Fibroblast of mammary gland (primary cell): Measurements from ENCODE around the gene FBH1.

Experiments
- DNase-seq: peaks from one replicate; pipeline ENCODE4 v3.0.0-alpha.2; 2010; ENCODE audit warnings: low read depth
- H3K4me3 ChIP-seq: 2 replicates; pipeline ENCODE4 v1.5.1; 2011; ENCODE audit warnings: low read depth, mild to moderate bottlenecking, low read length, moderate library complexity; ENCODE audit not compliant: control insufficient read depth
- CTCF ChIP-seq: conservative IDR thresholded peaks from 2 replicates; pipeline ENCODE4 v1.5.1; 2011; ENCODE audit warnings: low read depth, low read length, inconsistent platforms; ENCODE audit not compliant: control insufficient read depth, insufficient read depth

The FBH1 gene

GRCh38 chr10:5930272-5930671, 40.2 kb downstream of the FBH1 start:
- DNase-seq: no peak

GRCh38 chr10:5932345-5932744, 42.3 kb downstream of the FBH1 start:
- DNase-seq: peak; percentile 84
- no peak overlapping the region for H3K4me3 ChIP-seq
- TF ChIP-seq CTCF: no peak

More at GRCh38 chr10:5930272-5930671, 40.2 kb downstream of the FBH1 start:
- TF ChIP-seq CTCF: no peak
- no peak overlapping the region for H3K4me3 ChIP-seq

GRCh38 chr10:5933909-5934546, 44.0 kb downstream of the FBH1 start:
- no peak for DNase-seq
- TF ChIP-seq CTCF: no peak
- no peak overlapping the region for H3K4me3 ChIP-seq

- DNase-seq: no peak
Measured at GRCh38 chr10:5935628-5936027, 45.6 kb downstream of the FBH1 start.

GRCh38 chr10:5937016-5937415, 47.0 kb downstream of the FBH1 start:
- TF ChIP-seq CTCF: no peak
- no peak for DNase-seq
- no peak overlapping the region for H3K4me3 ChIP-seq

More at GRCh38 chr10:5935628-5936027, 45.6 kb downstream of the FBH1 start:
- no peak for TF ChIP-seq CTCF
- no peak overlapping the region for H3K4me3 ChIP-seq

GRCh38 chr10:5938291-5938690, 48.2 kb downstream of the FBH1 start:
- no peak for DNase-seq

More at GRCh38 chr10:5938291-5938690, 48.2 kb downstream of the FBH1 start:
- no peak for TF ChIP-seq CTCF
- no peak overlapping the region for H3K4me3 ChIP-seq
